HG03521 (cell line): ENCODE measurements around the gene ZSCAN5A.
"Not testable (repeated sequence)": the region's sequence is repeated elsewhere in the genome, so short reads cannot be mapped to it uniquely, and the experiment has no call there.

Source experiments
- ATAC-seq: cut with Tn5 transposase; IDR thresholded peaks from one replicate; pipeline ENCODE4 v1.9.1; 2021; ENCODE audit warnings: mild to moderate bottlenecking, moderate library complexity; ENCODE audit not compliant: unreplicated experiment

The ZSCAN5A gene

DNA sequence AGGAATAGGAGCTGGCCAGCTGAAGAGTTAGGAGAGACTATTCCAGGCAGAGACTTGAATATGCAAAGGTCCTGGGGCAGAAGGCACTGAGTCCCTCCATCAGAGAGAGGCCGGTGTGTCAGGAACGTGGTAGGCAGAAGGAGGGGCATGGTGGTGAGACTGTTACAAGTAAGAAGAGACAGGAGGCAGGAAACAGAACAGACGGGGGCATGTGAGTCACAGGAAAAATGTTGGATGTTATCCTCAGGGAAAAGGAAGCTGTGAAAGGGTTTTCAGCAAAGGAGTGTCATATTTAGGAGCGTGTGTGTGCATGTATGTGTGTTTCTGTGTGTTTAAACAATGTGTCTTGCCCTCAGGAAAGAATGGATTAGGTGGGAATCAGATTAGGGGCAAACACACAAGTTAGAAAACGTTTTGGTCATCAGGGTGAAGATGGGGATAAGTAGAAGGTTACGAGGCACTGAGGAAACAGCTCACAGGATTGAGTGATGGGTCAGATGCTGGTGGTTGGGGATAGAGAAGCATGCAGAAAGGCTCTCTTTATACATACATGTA is 41.0 kb downstream of the ZSCAN5A start:
- ATAC-seq = no peak

GRCh38 chr19:56272161-56272798 is 42.4 kb downstream of the ZSCAN5A start, which contains the start of gene EDDM13:
TSS of gene EDDM13 (plus strand) at chr19:56272748. CDS start at chr19:56272835, 87 bp downstream.
- no peak for ATAC-seq

GRCh38 chr19:56271151-56271550 is 43.5 kb downstream of the ZSCAN5A start:
- ATAC-seq = no peak

DNA sequence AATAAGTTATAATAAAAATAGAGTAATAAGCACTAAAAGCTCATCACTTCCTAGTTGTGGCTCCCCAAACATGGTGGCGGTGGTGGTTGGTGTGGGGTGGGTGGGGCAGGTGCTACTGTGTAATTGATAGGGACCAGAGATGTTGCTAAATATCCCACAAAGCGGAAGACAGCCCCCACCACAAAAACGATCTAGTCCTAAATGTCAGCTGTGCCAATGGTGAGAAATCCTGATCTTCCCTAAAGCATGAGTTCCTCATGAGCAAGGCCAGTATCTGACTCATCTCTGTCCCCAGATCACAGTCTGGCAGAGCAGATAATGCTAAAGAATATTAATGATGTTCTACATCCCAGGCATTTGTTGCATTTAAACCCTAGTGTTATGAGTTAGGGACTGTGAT is 44.0 kb downstream of the ZSCAN5A start:
- no peak for ATAC-seq

DNA sequence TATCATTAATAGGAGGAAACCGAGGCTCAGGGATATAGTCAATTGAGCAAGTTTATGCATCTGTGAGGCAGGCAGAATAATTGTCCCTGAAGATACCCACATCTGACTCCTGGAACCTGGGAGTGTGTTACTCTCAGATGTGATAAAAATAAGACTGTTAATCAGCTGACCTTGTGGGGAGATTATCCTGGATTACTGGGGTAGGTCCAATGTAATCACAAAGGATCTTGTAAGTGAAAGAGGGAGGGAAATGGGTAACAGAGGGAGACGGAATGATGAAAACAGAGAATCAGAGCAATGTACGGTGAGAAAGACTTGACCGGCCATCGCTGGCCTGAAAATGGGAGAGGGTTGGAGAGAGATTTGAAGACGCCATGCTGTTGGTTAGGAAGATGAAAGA is 45.3 kb downstream of the ZSCAN5A start:
- ATAC-seq = no peak

- ATAC-seq = no peak
These were observed 48.6 kb downstream of the ZSCAN5A start for GRCh38 chr19:56266051-56266450.

DNA sequence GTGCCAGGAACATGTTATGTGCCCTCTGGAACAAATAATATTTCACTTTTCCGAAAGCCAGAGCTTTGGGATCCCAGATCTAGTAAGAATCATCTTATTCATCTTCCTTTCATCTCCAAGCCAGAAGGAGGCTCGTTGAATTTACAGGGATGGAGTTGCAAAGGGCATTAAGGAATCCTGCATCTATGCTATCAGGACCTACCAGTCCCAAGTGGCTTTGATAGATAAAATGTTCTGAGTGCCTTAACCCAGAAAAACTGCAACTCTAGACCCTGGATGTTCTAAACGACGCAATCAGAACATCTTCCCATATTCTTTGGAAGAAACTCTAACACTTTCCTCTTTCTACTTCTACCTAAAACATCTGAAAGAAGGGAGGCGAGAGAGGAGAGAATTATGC is 51.3 kb downstream of the ZSCAN5A start:
- no peak for ATAC-seq

GRCh38 chr19:56261932-56262331 is 52.7 kb downstream of the ZSCAN5A start:
- not testable (repeated sequence) for ATAC-seq

- ATAC-seq = no peak
These were observed 53.5 kb downstream of the ZSCAN5A start for GRCh38 chr19:56261145-56261544.

DNA sequence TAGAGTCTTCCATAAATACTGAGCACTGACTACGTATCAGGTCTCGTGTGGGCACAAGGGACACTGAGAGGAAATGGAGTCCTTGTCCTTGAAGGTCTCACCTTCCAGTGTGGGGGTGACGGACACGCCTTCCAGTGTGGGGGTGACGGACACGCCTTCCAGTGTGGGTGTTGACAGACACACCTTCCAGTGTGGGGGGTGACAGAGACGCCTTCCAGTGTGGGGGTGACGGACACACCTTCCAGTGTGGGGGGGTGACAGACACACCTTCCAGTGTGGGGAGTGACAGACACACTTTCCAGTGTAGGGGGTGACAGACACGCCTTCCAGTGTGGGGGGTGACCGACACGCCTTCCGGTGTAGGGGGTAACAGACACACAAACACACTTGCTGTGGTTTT is 56.4 kb downstream of the ZSCAN5A start:
- no peak for ATAC-seq

DNA sequence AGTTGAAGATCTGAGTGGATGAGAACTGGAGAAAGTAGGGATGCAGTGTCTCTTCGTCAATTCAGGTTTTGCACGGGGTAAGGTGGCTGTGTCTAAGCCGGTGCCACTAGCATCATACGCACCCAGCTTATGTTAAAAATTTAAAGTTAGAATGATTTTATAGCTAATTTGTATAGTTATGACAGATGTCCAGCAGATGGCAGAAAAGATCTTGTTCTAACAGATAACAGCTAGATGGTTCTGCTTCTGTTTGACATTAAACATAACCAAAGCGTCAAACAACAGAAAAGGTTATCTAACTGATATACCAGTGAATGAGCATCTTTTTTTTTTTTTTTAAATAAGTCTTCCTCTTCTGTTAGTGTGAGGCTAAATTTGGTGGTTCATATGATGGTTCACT is 60.9 kb downstream of the ZSCAN5A start:
- no peak for ATAC-seq

- no peak for ATAC-seq
These were observed 61.8 kb downstream of the ZSCAN5A start for GRCh38 chr19:56252699-56253422.

DNA sequence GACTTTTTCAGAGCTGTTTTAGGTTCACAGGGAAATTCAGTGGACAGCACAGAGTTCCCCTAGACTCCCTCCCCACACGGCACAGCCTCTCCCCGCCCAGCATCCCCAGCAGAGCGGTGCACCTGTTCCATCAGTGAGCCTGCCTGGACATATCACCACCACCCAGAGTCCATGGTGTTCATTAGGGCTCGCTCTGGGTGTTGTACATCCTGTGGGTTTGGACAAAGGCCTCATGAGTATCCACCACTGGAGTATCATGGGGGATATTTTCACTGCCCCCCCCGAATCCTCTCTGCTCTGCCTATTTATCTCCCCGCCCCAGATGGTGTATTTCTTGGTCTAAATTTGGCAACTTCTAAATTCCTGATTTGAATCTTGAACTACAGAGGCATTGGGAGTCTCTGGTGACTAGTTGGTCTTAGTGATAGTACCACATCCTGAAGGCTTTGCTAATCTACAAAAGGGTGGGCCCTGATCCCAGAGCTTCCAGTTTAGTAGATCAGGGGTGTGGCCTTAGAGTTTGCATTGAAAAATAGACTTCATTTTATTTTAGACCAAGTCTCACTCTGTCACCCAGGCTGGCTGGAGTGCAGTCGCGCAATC is 65.8 kb downstream of the ZSCAN5A start:
- not testable (repeated sequence) for ATAC-seq

- not testable (repeated sequence) for ATAC-seq
These were observed 68.9 kb downstream of the ZSCAN5A start for GRCh38 chr19:56245764-56246163.

GRCh38 chr19:56245121-56245740 is 69.4 kb downstream of the ZSCAN5A start:
- no peak for ATAC-seq

DNA sequence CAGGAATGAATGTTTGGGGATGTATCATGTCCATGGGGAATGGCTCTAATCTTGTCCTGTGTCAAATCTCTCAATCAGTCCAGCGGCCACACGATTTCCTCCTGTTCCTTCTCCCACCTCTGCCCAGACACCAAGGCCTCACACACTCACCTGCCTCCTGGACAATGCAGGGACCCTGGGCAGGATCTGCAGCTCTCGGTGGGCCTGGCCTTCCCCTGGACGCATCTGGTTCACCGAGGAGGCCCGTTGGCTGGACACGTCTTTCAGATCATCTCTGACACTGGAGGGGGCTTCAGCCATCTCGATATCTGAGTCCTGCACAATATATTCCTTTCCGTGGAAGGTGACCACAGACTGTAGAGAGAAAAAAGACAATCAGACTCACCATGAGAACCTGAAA is 91.2 kb downstream of the ZSCAN5A start:
- ATAC-seq = no peak

DNA sequence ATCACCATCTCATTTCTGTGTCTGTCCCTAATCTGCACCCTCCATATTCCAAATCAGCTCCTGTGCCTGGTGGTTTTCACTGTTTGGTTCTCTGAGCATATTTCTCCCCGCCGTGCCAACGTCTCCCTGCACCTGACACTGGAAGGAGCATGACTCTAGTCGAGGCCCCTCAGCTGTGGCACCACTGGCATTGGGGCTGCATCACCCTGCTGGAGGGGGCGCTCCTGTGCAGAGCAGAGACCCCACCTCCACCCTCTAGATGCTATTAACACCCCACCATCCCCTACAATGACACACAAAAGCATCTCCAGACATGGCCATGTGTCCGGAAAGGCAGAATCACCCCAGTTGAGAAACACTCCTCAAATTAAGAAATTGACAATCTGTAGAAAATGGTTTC is 91.7 kb downstream of the ZSCAN5A start:
- ATAC-seq = no peak

DNA sequence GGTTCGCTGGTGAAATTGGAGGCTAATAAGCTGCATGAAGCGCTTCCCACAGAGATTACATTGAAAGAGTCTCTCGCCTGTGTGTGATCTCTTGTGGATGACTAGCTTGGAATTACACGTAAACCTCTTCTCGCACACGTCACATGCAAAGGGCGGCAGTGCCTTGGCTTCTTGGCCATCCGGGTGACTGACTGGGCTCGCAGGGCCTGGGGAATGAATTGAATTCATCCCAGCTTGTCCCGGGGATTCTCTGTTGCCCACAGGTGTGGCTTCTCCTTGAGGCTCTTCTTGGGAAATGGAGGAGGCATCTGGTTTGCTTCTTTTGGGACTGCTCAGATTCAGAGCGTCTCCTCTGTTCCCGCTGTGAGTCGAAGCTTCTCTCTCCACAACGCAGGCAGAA is 92.8 kb downstream of the ZSCAN5A start:
- ATAC-seq = no peak

DNA sequence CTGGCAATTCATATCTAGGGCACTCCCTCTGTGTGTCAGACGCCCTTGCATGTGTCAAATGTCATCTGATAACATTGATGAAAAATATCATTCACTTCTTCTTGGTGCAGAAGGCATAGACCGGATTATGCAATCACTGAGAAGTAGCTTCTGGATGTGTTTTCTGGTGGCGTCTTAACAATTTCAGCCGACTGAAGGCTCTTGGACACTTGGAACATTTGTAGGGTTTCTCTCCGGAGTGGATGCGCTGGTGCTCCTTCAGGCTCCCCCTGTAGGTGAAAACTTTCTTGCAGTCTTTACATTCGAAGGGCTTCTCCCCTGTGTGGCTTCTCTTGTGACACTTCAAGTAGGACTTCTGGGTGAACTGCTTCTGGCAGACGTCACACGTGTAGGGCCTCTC is 93.2 kb downstream of the ZSCAN5A start:
- not testable (repeated sequence) for ATAC-seq

- no peak for ATAC-seq
These were observed 95.7 kb downstream of the ZSCAN5A start for GRCh38 chr19:56218961-56219360.
